ENCODE measurements around the gene CNGA3.

DNA sequence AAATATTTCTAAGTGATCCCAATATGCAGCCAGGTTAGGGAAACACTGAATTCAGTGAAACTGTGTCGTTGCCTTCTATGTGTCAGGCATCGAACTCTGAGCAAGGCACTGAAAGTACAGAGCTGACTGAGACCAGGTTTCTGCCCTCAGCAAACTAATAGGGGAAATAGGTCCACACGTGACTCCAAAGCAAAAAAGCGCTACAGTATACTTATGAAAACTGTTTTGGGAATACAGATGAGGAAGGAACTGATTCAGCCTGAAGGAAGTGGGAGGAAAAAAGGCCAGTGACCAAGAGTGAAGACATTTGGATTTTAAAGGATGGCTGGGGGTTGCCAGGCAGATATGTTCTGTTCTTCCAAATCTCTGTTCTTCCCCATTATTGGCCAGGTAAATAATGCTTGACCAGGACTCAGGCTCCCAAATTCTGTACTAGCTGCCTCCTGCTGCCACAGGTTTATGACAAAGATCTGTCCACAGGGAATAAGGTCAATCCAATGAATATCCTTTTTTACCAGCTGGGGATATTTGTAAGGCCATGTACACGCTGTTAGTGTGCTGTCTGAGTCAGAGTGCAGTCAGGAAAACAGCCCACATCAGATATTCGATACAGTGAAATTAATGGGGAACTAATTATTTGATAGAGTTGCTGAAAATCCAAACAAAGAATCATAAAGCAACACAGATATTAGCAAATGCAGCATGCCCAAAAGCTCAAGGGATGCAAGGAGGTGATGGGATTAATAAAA is 73.9 kb downstream of the CNGA3 start:
- TF ChIP-seq CTCF (conservative IDR thresholded peaks at IDR 0.05; ENCODE audit: low read length) (no peak), EZH2phosphoT487 (IDR thresholded peaks at IDR 0.05; ENCODE audit: borderline replicate concordance, low read depth, low read length) (no peak)

Measured in OCI-LY7 (cell line).